ENCODE results near the gene DMPK.

- TF ChIP-seq CTBP1 (IDR thresholded peaks at IDR 0.05; ENCODE audit: borderline replicate concordance) (no peak), SP1 (IDR thresholded peaks at IDR 0.05) (no peak), BHLHE40 (IDR thresholded peaks at IDR 0.05; ENCODE audit: borderline replicate concordance) (no peak), FOXA1 (IDR thresholded peaks at IDR 0.05) (no peak), LEF1 (IDR thresholded peaks at IDR 0.05; ENCODE audit: borderline replicate concordance) (no peak), PKNOX1 (IDR thresholded peaks at IDR 0.05) (no peak), FOXM1 (IDR thresholded peaks at IDR 0.05; ENCODE audit: borderline replicate concordance) (no peak), ARNT (IDR thresholded peaks at IDR 0.05) (no peak), NFRKB (IDR thresholded peaks at IDR 0.05) (no peak), SUZ12 (IDR thresholded peaks at IDR 0.05) (no peak), FOXK2 (IDR thresholded peaks at IDR 0.05) (no peak), ZNF384 (IDR thresholded peaks at IDR 0.05) (no peak), ELF4 (IDR thresholded peaks at IDR 0.05) (no peak)
Observed at GRCh38 chr19:45798995-45799517, 16.8 kb upstream of the DMPK start.

All from HEK293T (cell line).